Omental fat pad (tissue), 4 donors: ENCODE data around the gene PAQR9. TPM values are rescaled to one million over a fixed set of nuclear protein-coding genes. Genes with fewer than 3 reads are reported as not detected.
"Not testable (repeated sequence)": the region's sequence is repeated elsewhere in the genome, so short reads cannot be mapped to it uniquely, and the experiment has no call there.

Experiments
- ATAC-seq: fragments of 150-250 bp; one replicate; pipeline ENCODE4 v1.9.1; 2016; ENCODE audit warnings: mild to moderate bottlenecking, moderate library complexity; ENCODE audit not compliant: low FRiP score
- DNase-seq: peaks from one replicate; pipeline ENCODE4 v3.0.0-alpha.2; 2019; ENCODE audit warnings: low spot score
- CTCF ChIP-seq, 3 donors: fragments of 450-650 bp; IDR thresholded peaks; one replicate each; pipeline ENCODE4 v1.5.1; 2016 to 2017; ENCODE audit warnings: antibody characterized with exemption in 3 of 3, mild to moderate bottlenecking in 3 of 3, moderate library complexity in 2 of 3
- total RNA-seq, 4 donors: library from RNA; depleted of rRNA; stranded (reverse); fragments of >200 nt; gene quantifications; one replicate each; pipeline ENCODE4 v1.1.0, GENCODE V29; 2016

The PAQR9 gene
- total RNA-seq, 4 donors from 2014 or later, result 0.93 to 1.8 TPM; not detected in 2

GRCh38 chr3:142992323-142992722 lies 28.8 kb upstream of the PAQR9 start:
- ATAC-seq (no peak), DNase-seq (no peak)
- TF ChIP-seq CTCF (IDR thresholded peaks at IDR 0.05), result no peak

- DNase-seq (no peak), ATAC-seq (no peak)
- no peak for TF ChIP-seq CTCF (IDR thresholded peaks at IDR 0.05)
Observed at GRCh38 chr3:142990721-142991120, 27.2 kb upstream of the PAQR9 start.

GRCh38 chr3:142988826-142989225 lies 25.4 kb upstream of the PAQR9 start:
- not testable (repeated sequence) for DNase-seq

GRCh38 chr3:142988221-142988620 lies 24.7 kb upstream of the PAQR9 start:
- not testable (repeated sequence) for ATAC-seq, DNase-seq

More at GRCh38 chr3:142988826-142989225, 25.4 kb upstream of the PAQR9 start:
- ATAC-seq, result not testable (repeated sequence)

- no peak for TF ChIP-seq CTCF (IDR thresholded peaks at IDR 0.05)
- ATAC-seq (peak; percentile 76), DNase-seq (no peak)
Observed at GRCh38 chr3:142987707-142988106, 24.2 kb upstream of the PAQR9 start.

- no peak for ATAC-seq
- DNase-seq, result no peak
- TF ChIP-seq CTCF (IDR thresholded peaks at IDR 0.05), result no peak
Observed at GRCh38 chr3:142987080-142987700, 23.7 kb upstream of the PAQR9 start.

GRCh38 chr3:142984255-142984654 lies 20.8 kb upstream of the PAQR9 start:
- TF ChIP-seq CTCF (IDR thresholded peaks at IDR 0.05), result no peak
- no peak for DNase-seq
- no peak for ATAC-seq

GRCh38 chr3:142983318-142983717 lies 19.8 kb upstream of the PAQR9 start:
- no peak for TF ChIP-seq CTCF (IDR thresholded peaks at IDR 0.05)
- ATAC-seq, result no peak

More at GRCh38 chr3:142983318-142983717, 19.8 kb upstream of the PAQR9 start:
- no peak for DNase-seq
